Activated CD8-positive, alpha-beta T cell treated with anti-CD3 and anti-CD28 coated beads, Interleukin-2, amount 10 ng/mL, durations not matched to agents 7 days and 5 days (primary cell): Measurements from ENCODE around the gene SLC4A4. TPM values are rescaled to one million over a fixed set of nuclear protein-coding genes. Genes with fewer than 3 reads are reported as not detected.

Experiments used
- ATAC-seq: fragments of 150-1000 bp; cut with Tn5 transposase; one replicate; pipeline ENCODE4 v1.10.0; 2021; ENCODE audit warnings: moderate library complexity
- CTCF ChIA-PET: fragments of 350-600 bp; sonication (Branson Sonifier 250); formaldehyde crosslinking; loops from one replicate; lab custom pipeline; 2021; ENCODE audit warnings: antibody characterized with exemption; lab: Charles Lee
- POLR2A ChIA-PET: fragments of 350-600 bp; sonication (Branson Sonifier 250); formaldehyde crosslinking; loops from one replicate; lab custom pipeline; 2021; ENCODE audit warnings: antibody characterized with exemption; lab: Charles Lee
- DNase-seq: peaks from one replicate; pipeline ENCODE4 v3.0.0-alpha.2; 2020
- H3K27ac Mint-ChIP-seq: one replicate; pipeline ENCODE4 v1.8.0; 2021; ENCODE audit warnings: mild to moderate bottlenecking, mixed read lengths
- H3K27me3 Mint-ChIP-seq: one replicate; pipeline ENCODE4 v1.8.0; 2021; ENCODE audit warnings: low read depth, mixed read lengths
- H3K36me3 Mint-ChIP-seq: one replicate; pipeline ENCODE4 v1.8.0; 2021; ENCODE audit warnings: low read depth, mixed read lengths
- H3K4me1 Mint-ChIP-seq: one replicate; pipeline ENCODE4 v1.8.0; 2021; ENCODE audit warnings: low read depth, mixed read lengths
- H3K4me3 Mint-ChIP-seq: one replicate; pipeline ENCODE4 v1.8.0; 2021; ENCODE audit warnings: mild to moderate bottlenecking, mixed read lengths
- H3K9me3 Mint-ChIP-seq: one replicate; pipeline ENCODE4 v1.8.0; 2022; ENCODE audit warnings: mixed read lengths; ENCODE audit not compliant: insufficient read depth
- total RNA-seq, 2 experiments: library from RNA; stranded (reverse); gene quantifications; one replicate each; pipeline ENCODE4 v1.2.3, GENCODE V29; 2021

Gene SLC4A4
- total RNA-seq, 2 experiments from 2014 or later: 4.6 to 5.3 TPM

DNA sequence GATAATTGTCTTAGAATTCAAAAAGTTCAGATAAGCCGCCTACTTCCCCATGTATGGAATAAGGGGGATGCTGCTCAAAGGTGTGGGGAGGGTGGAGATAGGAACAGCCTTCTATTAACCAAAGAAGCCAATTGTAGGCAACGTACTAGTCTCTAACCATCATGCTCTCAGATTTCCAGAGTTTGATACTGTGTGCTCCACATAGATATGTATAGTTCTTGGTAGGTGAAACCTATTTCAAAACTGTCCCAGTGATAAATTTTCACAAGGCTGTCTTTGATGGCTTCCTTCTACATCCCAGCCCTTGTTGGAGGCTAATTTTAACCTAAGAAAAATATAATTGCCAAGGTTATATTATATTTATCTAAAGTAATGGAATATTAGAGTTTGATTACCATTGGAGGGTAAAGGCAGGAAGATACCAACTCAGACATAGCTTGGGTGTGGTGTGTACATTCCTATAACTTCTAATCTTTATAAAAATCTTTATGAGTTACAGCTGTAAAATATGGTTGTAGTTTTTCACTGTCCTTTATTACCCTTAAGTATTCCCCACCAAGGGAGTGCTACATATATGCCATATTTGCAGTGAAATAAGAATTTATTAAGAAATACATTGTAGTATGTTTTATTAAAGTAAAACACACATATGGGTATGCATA is 87.7 kb downstream of the SLC4A4 start:
- Mint-ChIP-seq H3K4me3 (no peak overlapping the region), H3K27me3 (peaks cover 3% of the 10 kb centered on the region), H3K36me3 (no peaks in the 10 kb centered on the region), H3K27ac (no peak overlapping the region), H3K4me1 (no peaks in the 10 kb centered on the region), H3K9me3 (no peaks in the 10 kb centered on the region)
- CTCF ChIA-PET: no interaction called here
- no peak for ATAC-seq
- POLR2A ChIA-PET: no interaction called here
- no peak for DNase-seq

DNA sequence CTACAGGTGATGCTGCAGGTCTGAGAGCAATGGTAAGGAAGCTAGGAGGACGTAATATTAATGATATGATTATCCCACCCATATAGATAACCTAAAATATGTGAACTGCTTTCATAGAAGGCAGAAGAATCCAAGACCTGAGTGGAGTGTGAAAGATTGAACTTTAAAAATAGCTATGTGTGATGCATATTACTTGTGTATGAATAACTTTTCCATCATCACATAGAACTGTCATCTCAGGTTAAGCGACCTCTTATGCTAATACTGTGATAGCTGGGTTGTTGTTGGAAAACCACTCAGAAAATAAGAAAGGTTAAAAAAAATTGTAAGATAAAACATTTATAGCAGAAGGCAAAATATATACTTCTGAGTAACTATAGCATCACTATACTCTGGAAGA is 90.3 kb downstream of the SLC4A4 start:
- DNase-seq (no peak), ATAC-seq (no peak)
- CTCF ChIA-PET: no interaction called here
- POLR2A ChIA-PET: no interaction called here
- H3K4me3 Mint-ChIP-seq: no peak overlapping the region
- no peak overlapping the region for H3K27ac Mint-ChIP-seq
- H3K9me3 Mint-ChIP-seq: no peaks in the 10 kb centered on the region
- peaks cover 6% of the 10 kb centered on the region for H3K27me3 Mint-ChIP-seq
- no peaks in the 10 kb centered on the region for H3K4me1 Mint-ChIP-seq
- no peaks in the 10 kb centered on the region for H3K36me3 Mint-ChIP-seq

DNA sequence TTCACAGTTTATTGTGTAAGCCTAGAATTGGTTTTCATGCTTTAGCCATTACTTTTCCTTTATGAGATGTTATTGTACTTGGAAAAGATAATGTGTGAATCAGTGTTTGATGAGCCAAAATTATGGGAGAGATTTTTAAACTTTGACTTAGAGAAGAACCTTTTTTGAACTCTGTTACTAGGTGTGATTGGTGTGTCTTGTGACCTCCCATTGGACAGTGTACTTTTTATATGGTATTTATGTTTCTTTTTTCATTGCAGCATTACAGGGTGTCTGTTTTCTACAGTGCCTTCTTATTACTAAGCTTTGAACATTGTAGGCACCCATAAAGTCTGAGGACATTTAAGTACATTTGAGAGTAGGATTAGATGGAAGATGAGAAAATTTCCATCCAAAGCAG is 91.1 kb downstream of the SLC4A4 start:
- no peak overlapping the region for H3K27ac Mint-ChIP-seq
- ChIA-PET POLR2A (no interaction called here), CTCF (no interaction called here)

DNA sequence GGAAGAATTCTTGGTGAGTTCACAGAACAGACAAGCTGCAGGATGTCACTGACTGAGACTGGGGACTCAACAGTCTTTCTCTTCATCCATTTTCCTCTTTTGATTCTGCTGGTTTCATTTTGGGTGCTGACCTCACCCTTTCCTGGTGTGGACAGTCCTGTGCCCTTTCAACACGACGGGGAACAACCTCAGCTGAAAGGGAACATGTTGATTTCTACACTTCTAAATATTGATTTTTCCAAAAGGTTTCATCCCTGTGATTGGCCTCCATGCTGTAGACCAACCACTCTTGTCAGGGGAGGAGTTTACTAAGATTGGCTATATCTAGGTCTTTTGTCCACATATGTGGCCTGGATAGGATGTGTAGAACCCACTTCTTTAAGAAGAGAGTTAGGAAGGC is 91.8 kb downstream of the SLC4A4 start:
- Mint-ChIP-seq H3K9me3 (no peaks in the 10 kb centered on the region), H3K4me3 (no peak overlapping the region), H3K27me3 (peaks cover 6% of the 10 kb centered on the region), H3K27ac (no peak overlapping the region), H3K4me1 (no peaks in the 10 kb centered on the region), H3K36me3 (no peaks in the 10 kb centered on the region)
- ChIA-PET POLR2A (no interaction called here), CTCF (no interaction called here)
- no peak for DNase-seq
- no peak for ATAC-seq

More for the DNA sequence above, 91.1 kb downstream of the SLC4A4 start:
- DNase-seq (no peak), ATAC-seq (no peak)
- Mint-ChIP-seq H3K36me3 (no peaks in the 10 kb centered on the region), H3K9me3 (no peaks in the 10 kb centered on the region), H3K4me3 (no peak overlapping the region), H3K4me1 (no peaks in the 10 kb centered on the region), H3K27me3 (peaks cover 6% of the 10 kb centered on the region)

DNA sequence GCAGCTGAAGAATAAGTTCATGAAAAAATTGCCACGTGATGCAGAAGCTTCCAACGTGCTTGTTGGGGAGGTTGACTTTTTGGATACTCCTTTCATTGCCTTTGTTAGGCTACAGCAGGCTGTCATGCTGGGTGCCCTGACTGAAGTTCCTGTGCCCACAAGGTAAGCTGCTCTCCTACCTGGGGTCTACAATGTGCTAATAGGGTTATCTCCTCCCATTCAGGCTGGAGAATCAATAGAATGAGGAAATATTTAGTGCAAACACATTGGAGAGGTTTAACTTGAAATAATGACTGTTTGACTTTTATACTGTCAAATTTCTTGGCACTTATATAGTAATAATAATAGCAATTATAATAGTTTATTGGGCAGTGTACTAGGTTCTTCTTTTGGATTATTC is 101.8 kb downstream of the SLC4A4 start:
- no peak for DNase-seq
- POLR2A ChIA-PET: no interaction called here
- CTCF ChIA-PET: no interaction called here
- Mint-ChIP-seq H3K9me3 (no peaks in the 10 kb centered on the region), H3K4me1 (no peaks in the 10 kb centered on the region), H3K27me3 (no peaks in the 10 kb centered on the region), H3K4me3 (no peak overlapping the region), H3K36me3 (no peaks in the 10 kb centered on the region), H3K27ac (no peak overlapping the region)
- ATAC-seq: no peak

DNA sequence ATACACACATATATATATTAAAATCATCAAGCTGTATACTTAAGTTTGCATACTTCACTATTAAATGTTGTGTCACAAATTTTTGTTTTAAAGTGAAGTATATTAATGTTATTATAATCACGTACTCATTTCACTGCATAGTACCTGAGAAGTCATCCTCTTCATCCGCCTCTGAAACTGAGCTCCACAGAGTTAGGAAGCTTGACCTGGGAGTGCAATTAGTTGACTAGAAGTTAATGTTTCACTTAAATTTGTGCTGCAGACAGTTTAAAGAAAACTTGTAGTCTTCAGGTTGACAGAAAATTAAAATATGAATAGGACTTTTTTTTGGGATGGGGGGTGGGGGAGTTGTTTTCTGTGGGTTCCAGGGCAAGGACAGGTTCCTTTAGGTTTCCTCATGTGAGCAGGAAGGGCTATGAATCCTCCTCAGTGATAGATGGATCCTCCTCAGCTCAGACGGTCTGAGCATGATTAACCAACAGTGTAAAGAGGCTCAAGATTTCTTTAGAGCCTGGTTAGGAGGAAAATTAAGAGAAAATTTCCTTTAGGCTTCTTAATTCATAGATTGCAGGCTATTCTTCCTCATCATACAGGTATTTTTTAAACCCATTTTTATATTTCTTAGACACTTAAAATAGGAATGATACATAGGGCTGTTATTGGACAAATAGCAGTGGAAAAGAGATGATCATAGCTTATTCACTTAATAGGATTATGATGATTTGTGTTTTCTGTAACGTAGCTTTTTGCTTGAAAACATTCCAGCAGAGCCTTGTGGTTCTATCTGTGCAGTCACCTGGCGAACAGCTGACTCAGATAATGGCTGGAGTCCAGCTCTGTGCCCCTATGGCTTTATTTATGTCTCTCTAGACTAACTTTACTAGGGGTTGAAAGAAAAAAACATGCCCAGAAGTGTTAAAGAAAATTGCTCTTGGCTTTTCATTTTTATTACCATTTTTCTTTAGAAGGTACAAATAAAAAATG is 102.7 kb downstream of the SLC4A4 start:
- no peak for DNase-seq
- Mint-ChIP-seq H3K9me3 (no peaks in the 10 kb centered on the region), H3K4me1 (no peaks in the 10 kb centered on the region), H3K27ac (no peak overlapping the region), H3K27me3 (no peaks in the 10 kb centered on the region), H3K36me3 (no peaks in the 10 kb centered on the region), H3K4me3 (no peak overlapping the region)
- ChIA-PET CTCF (no interaction called here), POLR2A (no interaction called here)
- no peak for ATAC-seq

DNA sequence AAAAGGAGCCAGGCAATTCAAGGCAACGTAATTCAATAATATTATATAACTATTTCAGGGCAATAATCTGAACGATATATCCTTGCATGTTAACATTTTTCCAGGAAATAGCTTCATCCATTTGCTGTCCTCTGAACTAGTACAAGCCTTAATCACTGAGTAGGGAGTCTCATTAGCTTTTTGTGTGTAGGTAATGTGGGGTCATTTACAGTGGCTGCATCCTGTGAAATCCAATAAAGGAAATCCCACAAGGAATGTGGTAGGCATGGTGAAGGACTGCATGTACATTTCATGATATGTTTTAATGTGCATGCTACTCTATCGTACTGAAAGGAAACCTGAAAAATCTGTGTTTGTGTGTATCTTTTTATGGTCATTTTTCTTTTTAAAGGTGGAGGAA is 103.5 kb downstream of the SLC4A4 start:
- Mint-ChIP-seq H3K27me3 (no peaks in the 10 kb centered on the region), H3K4me3 (no peak overlapping the region), H3K36me3 (no peaks in the 10 kb centered on the region), H3K4me1 (no peaks in the 10 kb centered on the region), H3K27ac (no peak overlapping the region), H3K9me3 (no peaks in the 10 kb centered on the region)
- CTCF ChIA-PET: no interaction called here
- ATAC-seq (no peak), DNase-seq (no peak)
- POLR2A ChIA-PET: no interaction called here

DNA sequence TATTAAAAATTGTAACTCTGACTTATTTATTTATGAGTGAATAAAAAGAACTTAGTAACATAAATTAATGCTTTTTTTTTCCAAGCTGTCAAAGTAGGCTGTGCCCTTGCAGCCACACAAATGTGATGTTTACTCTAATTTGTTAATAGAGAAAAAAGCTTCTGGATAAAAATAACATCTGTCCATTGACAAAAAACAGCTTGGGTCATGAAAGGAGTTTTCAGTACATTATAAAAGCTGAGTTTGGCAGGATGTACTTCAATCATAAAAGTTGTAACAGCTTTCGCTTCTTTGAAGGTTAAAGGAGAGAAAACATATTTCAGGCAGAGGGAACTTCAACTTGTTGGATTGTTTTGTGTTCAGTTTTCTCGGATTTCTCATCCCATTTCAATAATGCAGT is 105.6 kb downstream of the SLC4A4 start:
- ChIA-PET POLR2A (no interaction called here), CTCF (no interaction called here)
- Mint-ChIP-seq H3K4me3 (no peak overlapping the region), H3K9me3 (no peaks in the 10 kb centered on the region), H3K27me3 (peaks cover 3% of the 10 kb centered on the region), H3K4me1 (no peaks in the 10 kb centered on the region), H3K27ac (no peak overlapping the region), H3K36me3 (no peaks in the 10 kb centered on the region)
- DNase-seq (no peak), ATAC-seq (no peak)

DNA sequence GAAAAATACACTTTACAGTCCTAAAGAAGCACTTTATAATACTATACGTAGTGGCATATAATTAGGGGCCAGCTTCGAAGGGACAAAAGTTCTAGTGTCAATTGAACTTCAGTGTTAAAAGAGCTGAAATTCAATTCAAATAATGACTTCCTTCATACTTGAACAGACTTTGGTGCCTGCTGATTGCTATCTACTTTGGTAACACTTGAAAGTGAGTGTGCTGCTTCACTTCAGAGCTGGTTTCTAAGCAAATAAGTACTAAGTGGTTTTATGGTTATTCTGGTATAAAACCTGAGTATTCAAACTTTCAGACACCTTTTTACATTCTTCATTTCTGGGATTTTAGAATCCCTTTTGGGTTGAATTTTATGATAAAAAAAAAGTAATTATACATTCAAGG is 107.0 kb downstream of the SLC4A4 start:
- Mint-ChIP-seq H3K27me3 (peaks cover 3% of the 10 kb centered on the region), H3K4me1 (no peaks in the 10 kb centered on the region), H3K36me3 (no peaks in the 10 kb centered on the region), H3K27ac (no peak overlapping the region), H3K4me3 (no peak overlapping the region), H3K9me3 (no peaks in the 10 kb centered on the region)
- ATAC-seq: no peak
- CTCF ChIA-PET: no interaction called here
- POLR2A ChIA-PET: no interaction called here
- DNase-seq: no peak

DNA sequence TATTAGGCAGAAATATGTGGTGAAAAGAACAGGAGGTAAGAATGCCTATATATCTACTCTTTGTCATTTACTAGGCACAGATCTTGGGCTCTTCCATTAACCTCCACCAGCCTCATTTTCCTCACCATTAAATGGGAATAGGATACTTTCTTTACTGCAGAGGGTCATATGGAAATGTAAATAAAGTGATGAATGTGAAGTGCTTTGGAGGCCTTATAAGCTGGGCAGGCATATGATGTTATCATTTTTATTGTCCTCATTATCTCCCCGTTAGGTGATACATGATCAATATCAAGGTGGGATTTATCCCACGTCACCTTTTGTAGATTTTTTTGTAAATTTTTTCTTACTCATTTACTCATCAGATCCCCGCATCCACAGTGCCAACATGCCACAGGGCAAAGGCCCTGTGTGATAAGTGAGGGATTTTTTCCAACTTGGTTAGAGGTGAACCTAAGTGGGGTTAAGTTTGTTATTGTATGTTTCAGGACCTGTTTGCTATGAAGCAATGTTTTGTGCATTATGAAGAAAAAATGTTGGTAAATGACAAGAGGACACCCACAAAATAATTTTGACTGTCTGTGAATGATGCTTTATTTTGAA is 107.8 kb downstream of the SLC4A4 start:
- no peaks in the 10 kb centered on the region for H3K4me1 Mint-ChIP-seq
- H3K27ac Mint-ChIP-seq: no peak overlapping the region
- DNase-seq (no peak), ATAC-seq (no peak)
- POLR2A ChIA-PET: no interaction called here
- H3K27me3 Mint-ChIP-seq: peaks cover 4% of the 10 kb centered on the region
- no peaks in the 10 kb centered on the region for H3K36me3 Mint-ChIP-seq
- CTCF ChIA-PET: no interaction called here
- no peak overlapping the region for H3K4me3 Mint-ChIP-seq
- H3K9me3 Mint-ChIP-seq: no peaks in the 10 kb centered on the region

DNA sequence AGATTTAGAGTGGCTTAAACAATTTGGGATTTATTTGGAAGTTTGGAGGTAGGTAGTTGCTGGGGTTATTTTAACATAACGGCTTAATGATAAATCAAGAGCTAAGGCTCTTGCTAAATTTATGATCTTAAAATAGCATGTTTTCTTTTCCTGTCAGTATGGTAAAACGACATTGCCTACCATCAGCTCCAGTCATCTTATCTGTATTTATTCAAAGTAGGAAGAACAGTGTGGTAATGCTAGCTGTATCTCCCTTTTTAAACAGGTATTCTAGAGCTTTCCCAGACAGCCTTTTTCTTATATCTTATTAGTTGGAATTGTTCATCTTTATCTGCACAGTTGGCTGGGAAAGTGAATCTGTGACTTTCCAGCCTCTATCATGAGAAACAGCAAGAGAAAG is 110.2 kb downstream of the SLC4A4 start:
- no peak overlapping the region for H3K27ac Mint-ChIP-seq
- ChIA-PET POLR2A (no interaction called here), CTCF (no interaction called here)
- peaks cover 4% of the 10 kb centered on the region for H3K27me3 Mint-ChIP-seq
- no peaks in the 10 kb centered on the region for H3K36me3 Mint-ChIP-seq
- no peaks in the 10 kb centered on the region for H3K9me3 Mint-ChIP-seq
- no peak for ATAC-seq
- H3K4me1 Mint-ChIP-seq: no peaks in the 10 kb centered on the region
- no peak for DNase-seq
- H3K4me3 Mint-ChIP-seq: no peak overlapping the region

DNA sequence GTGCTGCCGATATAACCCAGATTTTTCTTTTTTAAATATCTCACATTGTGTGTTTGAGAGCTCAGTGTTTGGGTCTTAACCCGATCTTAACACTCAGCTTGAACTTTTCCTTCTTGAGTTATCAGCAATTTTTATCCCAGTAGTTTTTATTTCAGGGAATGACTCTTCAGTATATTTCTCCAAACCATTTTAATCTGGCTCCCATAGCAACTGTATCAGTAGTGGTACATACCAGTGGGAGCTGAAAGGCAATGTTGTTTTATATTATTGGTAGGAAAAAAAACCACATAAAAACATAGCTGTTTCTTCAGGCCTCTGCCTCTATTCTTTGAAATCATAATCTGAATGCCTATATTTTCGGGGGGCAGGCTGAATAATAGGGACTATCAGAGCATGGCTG is 111.1 kb downstream of the SLC4A4 start:
- Mint-ChIP-seq H3K27me3 (peaks cover 4% of the 10 kb centered on the region), H3K4me1 (no peaks in the 10 kb centered on the region), H3K36me3 (no peaks in the 10 kb centered on the region), H3K27ac (no peak overlapping the region), H3K4me3 (no peak overlapping the region), H3K9me3 (no peaks in the 10 kb centered on the region)
- ATAC-seq (no peak), DNase-seq (no peak)
- ChIA-PET POLR2A (no interaction called here), CTCF (no interaction called here)
